Gastrocnemius medialis (tissue), 4 donors: ENCODE results near the gene TYMP. TPM values are rescaled to one million over a fixed set of nuclear protein-coding genes. Genes with fewer than 3 reads are reported as not detected.
"Not testable (repeated sequence)": the region's sequence is repeated elsewhere in the genome, so short reads cannot be mapped to it uniquely, and the experiment has no call there.

Experiments used
- ATAC-seq, 2 donors: fragments of 150-250 bp; one replicate each; pipeline ENCODE4 v1.9.1; 2016
- DNase-seq, 2 donors: peaks; one replicate each; pipeline ENCODE4 v3.0.0-alpha.2; 2019
- H3K27ac ChIP-seq, 4 donors: fragments of 200-600 bp; sonication (generic); 1 replicate in 1 of 4; 2 replicates in 3 of 4; pipeline ENCODE4 v1.5.1; 2016 to 2018; ENCODE audit warnings: mild to moderate bottlenecking in 2 of 4, moderate library complexity in 1 of 4
- H3K27me3 ChIP-seq, 3 donors: fragments of 200-600 bp; sonication (generic) in 2 of 3; 1 replicate in 1 of 3; 2 replicates in 2 of 3; pipeline versions ENCODE4 v1.5.1 to v1.6.0; 2016 to 2019; ENCODE audit warnings: mild to moderate bottlenecking in 1 of 3, moderate library complexity in 1 of 3
- H3K36me3 ChIP-seq, 2 donors: fragments of 200-600 bp; sonication (generic) in 1 of 2; one replicate each; pipeline ENCODE4 v1.5.1; 2017 to 2018
- H3K4me1 ChIP-seq, 2 donors: fragments of 200-600 bp; sonication (generic) in 1 of 2; one replicate each; pipeline ENCODE4 v1.5.1; 2016 to 2017; ENCODE audit warnings: mild to moderate bottlenecking in 2 of 2
- H3K4me3 ChIP-seq, 4 donors: fragments of 200-600 bp; sonication (generic) in 3 of 4; 1 replicate in 1 of 4; 2 replicates in 3 of 4; pipeline ENCODE4 v1.5.1; 2016 to 2019; ENCODE audit warnings: mild to moderate bottlenecking in 2 of 4
- H3K9me3 ChIP-seq, 3 donors: fragments of 200-600 bp; sonication (generic) in 2 of 3; 1 replicate in 1 of 3; 2 replicates in 2 of 3; pipeline ENCODE4 v1.5.1; 2016 to 2019
- CTCF ChIP-seq, 5 experiments: fragments of 450-650 bp in 3 of 5; fragments of 200-600 bp in 2 of 5; sonication (generic) in 2 of 5; IDR thresholded peaks in 4 of 5; conservative IDR thresholded peaks in 1 of 5; 1 replicate in 4 of 5; 2 replicates in 1 of 5; pipeline ENCODE4 v1.5.1; 2016 to 2019; ENCODE audit warnings: antibody characterized with exemption in 5 of 5, mild to moderate bottlenecking in 3 of 5, moderate library complexity in 3 of 5
- POLR2A ChIP-seq, 2 donors: fragments of 450-650 bp; IDR thresholded peaks; one replicate each; pipeline ENCODE4 v1.6.1; 2017; ENCODE audit warnings: antibody characterized with exemption in 2 of 2, mild to moderate bottlenecking in 2 of 2, moderate library complexity in 2 of 2
- in situ Hi-C, 4 donors: fragments of 200-750 bp; cut with MboI; loops; one replicate each; pipeline versions ENCODE4 v1.15.0 to v1.8.0; 2017; ENCODE audit warnings: low sequenced_read_pairs in 4 of 4
- intact Hi-C: fragments of 100-400 bp; cut with DNase I; formaldehyde crosslinking; loops from one replicate; pipeline ENCODE4 v1.15.1; 2023; ENCODE audit warnings: low total_unique reads
- total RNA-seq, 4 donors: library from RNA; depleted of rRNA; stranded (reverse); fragments of >200 nt; gene quantifications; one replicate each; pipeline versions ENCODE4 v1.1.0 to v1.2.3, GENCODE V29; 2016

TYMP gene
- total RNA-seq, 4 donors from 2014 or later: 8.8 to 15.8 (median 11.8) TPM

GRCh38 chr22:50542416-50542927 lies 12.7 kb upstream of the TYMP start:
- no peak for DNase-seq
- Histone ChIP-seq H3K4me3 (no peak overlapping the region), H3K36me3 (no peaks in the 10 kb centered on the region), H3K9me3 (no peaks in the 10 kb centered on the region), H3K27me3 (peaks cover 13 to 28% (median 25%) of the 10 kb centered on the region in 3 donors), H3K4me1 (peaks cover 4 to 8% of the 10 kb centered on the region in 2 donors), H3K27ac (no peak overlapping the region)
- no peak for ATAC-seq
- intact Hi-C loops: no loop called here
- in situ Hi-C loops: no loop called here
- TF ChIP-seq CTCF (IDR thresholded peaks at IDR 0.05 in 4 of 5, conservative IDR thresholded peaks at IDR 0.05 in 1 of 5) (no peak), POLR2A (IDR thresholded peaks at IDR 0.05) (no peak)

- Histone ChIP-seq H3K27ac (peak overlapping the region in 1 of 4 donors; percentile 31), H3K27me3 (peaks cover 17 to 22% (median 21%) of the 10 kb centered on the region in 3 donors)
- H3K36me3 ChIP-seq, H3K9me3 ChIP-seq, ATAC-seq, H3K4me1 ChIP-seq, DNase-seq, H3K4me3 ChIP-seq, intact Hi-C loops, in situ Hi-C loops: not testable (repeated sequence)
Observed at GRCh38 chr22:50541667-50542026, 11.8 kb upstream of the TYMP start.

- intact Hi-C loops: no loop called here
- ATAC-seq: no peak
Observed at GRCh38 chr22:50540381-50540780, 10.6 kb upstream of the TYMP start.

GRCh38 chr22:50537765-50538164 lies 8.0 kb upstream of the TYMP start:
- peak overlapping the region in 1 of 4 donors; percentile 87 for H3K27ac ChIP-seq

More at GRCh38 chr22:50540381-50540780, 10.6 kb upstream of the TYMP start:
- Histone ChIP-seq H3K36me3 (no peaks in the 10 kb centered on the region), H3K9me3 (no peaks in the 10 kb centered on the region), H3K27ac (peak overlapping the region in 3 of 4 donors; percentile 75 to 87 (median 85)), H3K4me3 (no peak overlapping the region), H3K27me3 (peaks cover 9 to 18% (median 18%) of the 10 kb centered on the region in 3 donors), H3K4me1 (peaks cover 4 to 8% of the 10 kb centered on the region in 2 donors)
- TF ChIP-seq CTCF (IDR thresholded peaks at IDR 0.05 in 4 of 5, conservative IDR thresholded peaks at IDR 0.05 in 1 of 5): no peak
- TF ChIP-seq POLR2A (IDR thresholded peaks at IDR 0.05): no peak
- no peak for DNase-seq
- in situ Hi-C loops: no loop called here

GRCh38 chr22:50536226-50536625 lies 6.4 kb upstream of the TYMP start:
- intact Hi-C loops: no loop called here
- TF ChIP-seq CTCF (IDR thresholded peaks at IDR 0.05 in 4 of 5, conservative IDR thresholded peaks at IDR 0.05 in 1 of 5) (no peak), POLR2A (IDR thresholded peaks at IDR 0.05) (no peak)
- no peaks in the 10 kb centered on the region for H3K36me3 ChIP-seq
- no peaks in the 10 kb centered on the region for H3K9me3 ChIP-seq
- in situ Hi-C loops: no loop called here
- no peak for DNase-seq
- H3K27me3 ChIP-seq: peaks cover 30 to 32% (median 30%) of the 10 kb centered on the region in 3 donors
- H3K27ac ChIP-seq: no peak overlapping the region
- H3K4me3 ChIP-seq: no peak overlapping the region
- ATAC-seq: no peak
- H3K4me1 ChIP-seq: peaks cover 4 to 11% of the 10 kb centered on the region in 2 donors

More at GRCh38 chr22:50537765-50538164, 8.0 kb upstream of the TYMP start:
- H3K36me3 ChIP-seq: no peaks in the 10 kb centered on the region
- H3K4me1 ChIP-seq: peaks cover 0 to 6% of the 10 kb centered on the region in 2 donors
- intact Hi-C loops (no loop called here), in situ Hi-C loops (no loop called here)
- no peak for TF ChIP-seq CTCF (IDR thresholded peaks at IDR 0.05 in 4 of 5, conservative IDR thresholded peaks at IDR 0.05 in 1 of 5)
- TF ChIP-seq POLR2A (IDR thresholded peaks at IDR 0.05): no peak
- ATAC-seq: no peak
- H3K4me3 ChIP-seq: no peak overlapping the region
- H3K27me3 ChIP-seq: peaks cover 16 to 20% (median 17%) of the 10 kb centered on the region in 3 donors
- DNase-seq: no peak
- no peaks in the 10 kb centered on the region for H3K9me3 ChIP-seq
